Measurements from ENCODE around the gene ZNF333. TPM values are rescaled to one million over a fixed set of nuclear protein-coding genes. Genes with fewer than 3 reads are reported as not detected.

Gene ZNF333
- total RNA-seq, 2 donors from 2014 or later: 16.2 to 19.8 TPM

- Mint-ChIP-seq H3K36me3 (ENCODE audit: low read depth) (no peaks in the 10 kb centered on the region), H3K27ac (no peak overlapping the region)
Measured at GRCh38 chr19:14670408-14670807, 19.4 kb upstream of the ZNF333 start.

GRCh38 chr19:14672188-14672872, 17.5 kb upstream of the ZNF333 start:
- H3K4me3 Mint-ChIP-seq: no peak overlapping the region
- no peak overlapping the region for H3K27ac Mint-ChIP-seq
- Histone ChIP-seq H3K27me3 (ENCODE audit: control insufficient read depth, insufficient read depth, low read length, poor library complexity, severe bottlenecking) (no peaks in the 10 kb centered on the region), H3K27ac (ENCODE audit: low read depth, low read length) (no peak overlapping the region), H3K36me3 (ENCODE audit: control insufficient read depth, insufficient read depth, low read length) (no peaks in the 10 kb centered on the region), H3K4me1 (ENCODE audit: control insufficient read depth, insufficient read depth, low read length) (no peaks in the 10 kb centered on the region), H3K9ac (ENCODE audit: extremely low read depth, low read length, poor library complexity, severe bottlenecking) (no peak overlapping the region), H3K9me3 (ENCODE audit: control insufficient read depth, low read length) (peaks cover 26% of the 10 kb centered on the region), H3K4me3 (ENCODE audit: low read length) (no peak overlapping the region)
- 79 to 86% methylated on average over 1 to 3 of the region's 3 CpGs for WGBS, 2 experiments (ENCODE audit: insufficient coverage in 1 of 2, insufficient read length in 1 of 2)
- no peak for DNase-seq
- peaks cover 74% of the 10 kb centered on the region for H3K9me3 Mint-ChIP-seq
- no peak for TF ChIP-seq CTCF (conservative IDR thresholded peaks at IDR 0.05)
- H3K27me3 Mint-ChIP-seq (ENCODE audit: insufficient read depth): peaks cover 3% of the 10 kb centered on the region
- H3K4me1 Mint-ChIP-seq: no peaks in the 10 kb centered on the region
- no peaks in the 10 kb centered on the region for H3K36me3 Mint-ChIP-seq (ENCODE audit: low read depth)

More at GRCh38 chr19:14670408-14670807, 19.4 kb upstream of the ZNF333 start:
- no peak overlapping the region for H3K4me3 Mint-ChIP-seq
- no peak for DNase-seq
- H3K27me3 Mint-ChIP-seq (ENCODE audit: insufficient read depth): peaks cover 3% of the 10 kb centered on the region
- H3K9me3 ChIP-seq (ENCODE audit: control insufficient read depth, low read length): peaks cover 35% of the 10 kb centered on the region
- no peak overlapping the region for H3K9ac ChIP-seq (ENCODE audit: extremely low read depth, low read length, poor library complexity, severe bottlenecking)
- peaks cover 82% of the 10 kb centered on the region for H3K9me3 Mint-ChIP-seq
- no peaks in the 10 kb centered on the region for H3K4me1 ChIP-seq (ENCODE audit: control insufficient read depth, insufficient read depth, low read length)
- no peaks in the 10 kb centered on the region for H3K36me3 ChIP-seq (ENCODE audit: control insufficient read depth, insufficient read depth, low read length)
- WGBS, 2 experiments (ENCODE audit: insufficient coverage in 1 of 2, insufficient read length in 1 of 2): 46 to 58% methylated on average over 2 of the region's 2 CpGs
- H3K4me3 ChIP-seq (ENCODE audit: low read length): no peak overlapping the region
- TF ChIP-seq CTCF (conservative IDR thresholded peaks at IDR 0.05): no peak
- no peak overlapping the region for H3K27ac ChIP-seq (ENCODE audit: low read depth, low read length)
- H3K4me1 Mint-ChIP-seq: no peaks in the 10 kb centered on the region
- H3K27me3 ChIP-seq (ENCODE audit: control insufficient read depth, insufficient read depth, low read length, poor library complexity, severe bottlenecking): no peaks in the 10 kb centered on the region

- peaks cover 3% of the 10 kb centered on the region for H3K27me3 Mint-ChIP-seq (ENCODE audit: insufficient read depth)
- H3K9me3 Mint-ChIP-seq: peaks cover 72% of the 10 kb centered on the region
Measured at GRCh38 chr19:14673088-14673487, 16.8 kb upstream of the ZNF333 start.

More at GRCh38 chr19:14673088-14673487, 16.8 kb upstream of the ZNF333 start:
- Histone ChIP-seq H3K4me1 (ENCODE audit: control insufficient read depth, insufficient read depth, low read length) (no peaks in the 10 kb centered on the region), H3K27ac (ENCODE audit: low read depth, low read length) (no peak overlapping the region), H3K9me3 (ENCODE audit: control insufficient read depth, low read length) (peaks cover 23% of the 10 kb centered on the region), H3K4me3 (ENCODE audit: low read length) (no peak overlapping the region), H3K36me3 (ENCODE audit: control insufficient read depth, insufficient read depth, low read length) (no peaks in the 10 kb centered on the region), H3K27me3 (ENCODE audit: control insufficient read depth, insufficient read depth, low read length, poor library complexity, severe bottlenecking) (no peaks in the 10 kb centered on the region), H3K9ac (ENCODE audit: extremely low read depth, low read length, poor library complexity, severe bottlenecking) (no peak overlapping the region)
- Mint-ChIP-seq H3K27ac (no peak overlapping the region), H3K4me1 (no peaks in the 10 kb centered on the region), H3K36me3 (ENCODE audit: low read depth) (no peaks in the 10 kb centered on the region), H3K4me3 (no peak overlapping the region)
- TF ChIP-seq CTCF (conservative IDR thresholded peaks at IDR 0.05): no peak
- DNase-seq: no peak
- 88 to 90% methylated on average over 1 of the region's 1 CpG for WGBS, 2 experiments (ENCODE audit: insufficient coverage in 1 of 2, insufficient read length in 1 of 2)
